Thyroid gland (tissue), 4 donors: ENCODE data around the gene FAM186B.

ENCODE experiments used
- CTCF ChIP-seq, 6 experiments: fragments of 200-600 bp in 3 of 6; fragments of 450-650 bp in 3 of 6; sonication (generic) in 3 of 6; IDR thresholded peaks; one replicate each; pipeline ENCODE4 v1.5.1; 2016 to 2019; ENCODE audit warnings: antibody characterized with exemption in 6 of 6, mild to moderate bottlenecking in 2 of 6, inconsistent platforms in 1 of 6, moderate library complexity in 1 of 6
- POLR2A ChIP-seq, 2 donors: fragments of 450-650 bp; IDR thresholded peaks; one replicate each; pipeline ENCODE4 v1.6.1; 2017; ENCODE audit warnings: antibody characterized with exemption in 2 of 2, mild to moderate bottlenecking in 2 of 2, moderate library complexity in 1 of 2

GRCh38 chr12:49612210-49612609 is 6.8 kb upstream of the FAM186B start:
- TF ChIP-seq CTCF (IDR thresholded peaks at IDR 0.05) (no peak), POLR2A (IDR thresholded peaks at IDR 0.05) (no peak)
